CD4-positive, alpha-beta T cell (primary cell): ENCODE results near the gene GALNT7. TPM values are rescaled to one million over a fixed set of nuclear protein-coding genes. Genes with fewer than 3 reads are reported as not detected.

Experiments
- ATAC-seq: fragments of 200-7000 bp; cut with Tn5 transposase; one replicate; pipeline ENCODE4 v1.10.0; 2022; ENCODE audit warnings: mild to moderate bottlenecking; ENCODE audit not compliant: poor library complexity
- CTCF ChIA-PET: fragments of 350-600 bp; sonication (Branson Sonifier 250); formaldehyde crosslinking; loops from one replicate; lab custom pipeline; 2021; ENCODE audit warnings: antibody characterized with exemption, inconsistent platforms; lab: Charles Lee
- POLR2A ChIA-PET: fragments of 350-600 bp; sonication (Branson Sonifier 250); formaldehyde crosslinking; loops from one replicate; lab custom pipeline; 2021; ENCODE audit warnings: antibody characterized with exemption, inconsistent platforms; lab: Charles Lee
- DNase-seq, 14 experiments: peaks; one replicate each; pipeline ENCODE4 v3.0.0-alpha.2; 2013 to 2020; ENCODE audit warnings: mixed read lengths in 2 of 14
- H3K27ac ChIP-seq, 2 donors: one replicate each; pipeline versions ENCODE4 v1.5.1 to v1.7.0; 2013; ENCODE audit warnings: low read length in 2 of 2, low read depth in 1 of 2, mild to moderate bottlenecking in 1 of 2
- H3K27me3 ChIP-seq, 2 experiments: 1 replicate in 1 of 2; 2 replicates in 1 of 2; pipeline versions ENCODE4 v1.6.1 to v1.7.0; 2013; ENCODE audit warnings: low read length in 2 of 2, control low read depth in 1 of 2, mild to moderate bottlenecking in 1 of 2, moderate library complexity in 1 of 2; ENCODE audit not compliant: insufficient read depth in 2 of 2, control insufficient read depth in 1 of 2
- H3K36me3 ChIP-seq: one replicate; pipeline ENCODE4 v1.6.1; 2013; ENCODE audit warnings: low read length, control low read depth; ENCODE audit not compliant: insufficient read depth
- H3K4me1 ChIP-seq: one replicate; pipeline ENCODE4 v1.6.1; 2013; ENCODE audit warnings: low read length, control low read depth; ENCODE audit not compliant: insufficient read depth
- H3K4me3 ChIP-seq: one replicate; pipeline ENCODE4 v1.5.1; 2013; ENCODE audit warnings: mild to moderate bottlenecking, low read length, moderate library complexity
- H3K9me3 ChIP-seq, 2 experiments: 1 replicate in 1 of 2; 2 replicates in 1 of 2; pipeline versions ENCODE4 v1.6.1 to v1.7.0; 2013; ENCODE audit warnings: low read length in 2 of 2, mild to moderate bottlenecking in 2 of 2, control low read depth in 1 of 2, moderate library complexity in 1 of 2; ENCODE audit not compliant: control insufficient read depth in 1 of 2, insufficient read depth in 1 of 2
- H3K27ac Mint-ChIP-seq: one replicate; pipeline ENCODE4 v1.8.0; 2020; ENCODE audit warnings: mixed read lengths
- H3K27me3 Mint-ChIP-seq: one replicate; pipeline ENCODE4 v1.8.0; 2021; ENCODE audit warnings: mixed read lengths
- H3K36me3 Mint-ChIP-seq: one replicate; pipeline ENCODE4 v1.8.0; 2021; ENCODE audit warnings: low read depth, mixed read lengths
- H3K4me1 Mint-ChIP-seq: one replicate; pipeline ENCODE4 v1.8.0; 2021; ENCODE audit warnings: low read depth, mixed read lengths
- H3K4me3 Mint-ChIP-seq: one replicate; pipeline ENCODE4 v1.8.0; 2020; ENCODE audit warnings: mild to moderate bottlenecking, mixed read lengths
- H3K9me3 Mint-ChIP-seq: one replicate; pipeline ENCODE4 v1.8.0; 2020; ENCODE audit warnings: mixed read lengths
- CTCF ChIP-seq: fragments of 200-600 bp; IDR thresholded peaks from one replicate; pipeline ENCODE4 v1.8.0; 2022; ENCODE audit warnings: antibody characterized with exemption, mild to moderate bottlenecking
- intact Hi-C, 2 experiments: fragments of 100-400 bp; cut with DNase I in 1 of 2; cut with micrococcal nuclease in 1 of 2; formaldehyde crosslinking; loops; one replicate each; pipeline versions ENCODE4 v1.15.1 to v1.9.0; 2023 to 2025; cut with DNase I, micrococcal nuclease
- total RNA-seq, 174 experiments: library from RNA in 2 of 174; stranded (reverse) in 2 of 174; gene quantifications; one replicate each; pipeline ENCODE4 v1.2.3 and lab custom pipeline; 2021 to 2026

Gene GALNT7
- total RNA-seq, 2 experiments from 2014 or later: 4.6 to 4.8 TPM

- no peaks in the 10 kb centered on the region for H3K27me3 ChIP-seq
- H3K4me1 Mint-ChIP-seq: peaks cover 57% of the 10 kb centered on the region
Observed at GRCh38 chr4:173169428-173170181, 994 bp downstream of the GALNT7 start.

GRCh38 chr4:173170182-173170778 is 1.7 kb downstream of the GALNT7 start:
- POLR2A ChIA-PET: interaction anchor here (0.6 to 1.3 kb wide), 3 partner anchors 8 to 200 kb away, joined by 3 read pairs; partner anchors contain the start of gene SAP30
- peak overlapping the region; percentile 92 for H3K4me3 Mint-ChIP-seq
- no peak for TF ChIP-seq CTCF
- Histone ChIP-seq H3K27ac (peak overlapping the region in 1 of 2 donors; percentile 30), H3K9me3 (no peaks in the 10 kb centered on the region), H3K27me3 (no peaks in the 10 kb centered on the region), H3K4me1 (peaks cover 20% of the 10 kb centered on the region), H3K4me3 (peak overlapping the region; percentile 66), H3K36me3 (no peaks in the 10 kb centered on the region)
- H3K27me3 Mint-ChIP-seq: no peaks in the 10 kb centered on the region
- H3K27ac Mint-ChIP-seq: peak overlapping the region; percentile 65
- ATAC-seq (no peak), DNase-seq (no peak)
- peaks cover 7% of the 10 kb centered on the region for H3K36me3 Mint-ChIP-seq
- CTCF ChIA-PET: interaction anchor here (1.5 kb wide), 1 partner anchor 20 kb away, joined by 3 read pairs; no protein-coding TSS in a partner anchor
- intact Hi-C loops: loop anchor here in 1 of 2 experiments (10.0 kb wide), 1 partner anchor 155 kb away; no protein-coding TSS in a partner anchor
- H3K9me3 Mint-ChIP-seq: no peaks in the 10 kb centered on the region
- peaks cover 62% of the 10 kb centered on the region for H3K4me1 Mint-ChIP-seq

More at GRCh38 chr4:173169428-173170181, 994 bp downstream of the GALNT7 start:
- no peaks in the 10 kb centered on the region for H3K9me3 ChIP-seq
- ChIA-PET CTCF (no interaction called here), POLR2A (interaction anchor here (0.6 to 2.2 kb wide), 4 partner anchors 9 to 201 kb away, joined by 3 to 21 read pairs (median 3); partner anchors contain the start of genes HMGB2 and SAP30)
- Mint-ChIP-seq H3K9me3 (no peaks in the 10 kb centered on the region), H3K27me3 (no peaks in the 10 kb centered on the region), H3K4me3 (peak overlapping the region; percentile 92), H3K36me3 (peaks cover 7% of the 10 kb centered on the region), H3K27ac (peak overlapping the region; percentile 65)
- ATAC-seq (peak; percentile 63), DNase-seq (peak; percentile 25 to 84 (median 44))
- peak overlapping the region in 1 of 2 donors; percentile 30 for H3K27ac ChIP-seq
- peak overlapping the region; percentile 66 for H3K4me3 ChIP-seq
- intact Hi-C loops: loop anchor here (5.0 to 10.0 kb wide), 4 partner anchors 155 to 1115 kb away; partner anchors contain the start of genes CEP44 (in 1 of the 2), FBXO8 (in 1 of the 2), HMGB2 (in 1 of the 2) and SAP30 (in 1 of the 2)
- no peak for TF ChIP-seq CTCF
- peaks cover 20% of the 10 kb centered on the region for H3K4me1 ChIP-seq
- H3K36me3 ChIP-seq: no peaks in the 10 kb centered on the region

- Histone ChIP-seq H3K4me3 (no peak overlapping the region), H3K27ac (no peak overlapping the region), H3K4me1 (peaks cover 18% of the 10 kb centered on the region), H3K27me3 (no peaks in the 10 kb centered on the region), H3K9me3 (no peaks in the 10 kb centered on the region), H3K36me3 (no peaks in the 10 kb centered on the region)
- Mint-ChIP-seq H3K4me3 (peak overlapping the region; percentile 92), H3K9me3 (no peaks in the 10 kb centered on the region), H3K27me3 (no peaks in the 10 kb centered on the region), H3K4me1 (peaks cover 59% of the 10 kb centered on the region), H3K27ac (no peak overlapping the region), H3K36me3 (peaks cover 7% of the 10 kb centered on the region)
- ATAC-seq (no peak), DNase-seq (peak in 2 of 14 experiments; percentile 25 to 27)
- POLR2A ChIA-PET: interaction anchor here (1.3 kb wide), 1 partner anchor 200 kb away, joined by 3 read pairs; the partner anchor contains the start of gene SAP30
- intact Hi-C loops: loop anchor here in 1 of 2 experiments (10.0 kb wide), 1 partner anchor 156 kb away; no protein-coding TSS in a partner anchor
- TF ChIP-seq CTCF: no peak
- CTCF ChIA-PET: interaction anchor here (1.5 kb wide), 1 partner anchor 19 kb away, joined by 3 read pairs; no protein-coding TSS in a partner anchor
Observed at GRCh38 chr4:173171098-173171497, 2.5 kb downstream of the GALNT7 start.
